WTC11 (cell line): Measurements from ENCODE around the gene NUDT16. TPM values are rescaled to one million over a fixed set of nuclear protein-coding genes. Genes with fewer than 3 reads are reported as not detected.
"Not testable (repeated sequence)": the region's sequence is repeated elsewhere in the genome, so short reads cannot be mapped to it uniquely, and the experiment has no call there.

ENCODE experiments used
- ATAC-seq: fragments of 200-7000 bp; cut with Tn5 transposase; 2 replicates; pipeline ENCODE4 v1.10.0; 2021; ENCODE audit warnings: mild to moderate bottlenecking, moderate library complexity
- CTCF ChIA-PET: fragments of 300-600 bp; sonication (Branson Sonifier 250); formaldehyde crosslinking; loops from one replicate; lab custom pipeline; 2021; ENCODE audit warnings: antibody characterized with exemption; lab: Charles Lee
- POLR2A ChIA-PET: fragments of 350-600 bp; sonication (Branson Sonifier 250); formaldehyde crosslinking; loops from one replicate; lab custom pipeline; 2021; ENCODE audit warnings: antibody characterized with exemption; lab: Charles Lee
- DNase-seq: peaks from one replicate; pipeline ENCODE4 v3.0.0; 2021; ENCODE audit warnings: low spot score
- H3K27ac Mint-ChIP-seq: 2 replicates; pipeline ENCODE4 v1.8.0; 2021; ENCODE audit warnings: mixed read lengths
- H3K27me3 Mint-ChIP-seq: 2 replicates; pipeline ENCODE4 v1.8.0; 2021; ENCODE audit warnings: low read depth, mild to moderate bottlenecking, moderate library complexity, mixed read lengths
- H3K36me3 Mint-ChIP-seq: 2 replicates; pipeline ENCODE4 v1.8.0; 2021; ENCODE audit warnings: mixed read lengths
- H3K4me1 Mint-ChIP-seq: 2 replicates; pipeline ENCODE4 v1.8.0; 2022; ENCODE audit warnings: mixed read lengths
- H3K4me3 Mint-ChIP-seq: 2 replicates; pipeline ENCODE4 v1.8.0; 2021; ENCODE audit warnings: mild to moderate bottlenecking, moderate library complexity, mixed read lengths
- H3K9me3 Mint-ChIP-seq: 2 replicates; pipeline ENCODE4 v1.8.0; 2021; ENCODE audit warnings: mixed read lengths
- ELF4 ChIP-seq: sonication (generic); formaldehyde crosslinking; IDR thresholded peaks from 2 replicates; pipeline ENCODE4 v1.8.1; 2022; ENCODE audit warnings: low read depth, mild to moderate bottlenecking, moderate library complexity, missing genetic modification reagents
- FOXP1 ChIP-seq: sonication (generic); formaldehyde crosslinking; IDR thresholded peaks from 2 replicates; pipeline ENCODE4 v1.8.0; 2022; ENCODE audit warnings: missing genetic modification reagents, mild to moderate bottlenecking, moderate library complexity, borderline replicate concordance
- GTF2I ChIP-seq: fragments of 250-450 bp; sonication (Bioruptor Pico); conservative IDR thresholded peaks from 2 replicates; pipeline ENCODE4 v1.4.0; 2021; ENCODE audit warnings: mild to moderate bottlenecking
- IRF2 ChIP-seq: sonication (generic); formaldehyde crosslinking; IDR thresholded peaks from 2 replicates; pipeline ENCODE4 v1.8.0; 2022; ENCODE audit warnings: low read depth, missing genetic modification reagents, borderline replicate concordance
- ZNF671 ChIP-seq: fragments of 250-450 bp; sonication (Bioruptor Pico); IDR thresholded peaks from 2 replicates; pipeline ENCODE4 v1.8.0; 2021; ENCODE audit warnings: mild to moderate bottlenecking
- total RNA-seq: library from RNA; stranded (reverse); gene quantifications from 3 replicates; pipeline ENCODE4 v1.2.3, GENCODE V29; 2021
- TF ChIP-seq, protein P1 (sequence below): sonication (generic); formaldehyde crosslinking; conservative IDR thresholded peaks from 2 replicates; pipeline ENCODE4 v1.8.1; 2023; ENCODE audit warnings: mild to moderate bottlenecking, low read depth, missing genetic modification reagents, moderate library complexity
- TF ChIP-seq, protein P2 (sequence below): sonication (generic); formaldehyde crosslinking; IDR thresholded peaks from 2 replicates; pipeline ENCODE4 v1.8.0; 2023; ENCODE audit warnings: missing genetic modification reagents, mild to moderate bottlenecking, borderline replicate concordance
- TF ChIP-seq, protein P3 (sequence below): sonication (generic); formaldehyde crosslinking; IDR thresholded peaks from 2 replicates; pipeline ENCODE4 v1.8.1; 2023; ENCODE audit warnings: mild to moderate bottlenecking, missing genetic modification reagents
- TF ChIP-seq, protein P4 (sequence below): fragments of 250-450 bp; sonication (Bioruptor Pico); IDR thresholded peaks from 2 replicates; pipeline ENCODE4 v1.9.0; 2021; ENCODE audit warnings: mild to moderate bottlenecking
- TF ChIP-seq, protein P5 (sequence below): fragments of 250-450 bp; sonication (Bioruptor Pico); IDR thresholded peaks from 2 replicates; pipeline ENCODE4 v1.9.0; 2021; ENCODE audit warnings: moderate library complexity, mild to moderate bottlenecking, inconsistent platforms, borderline replicate concordance
- TF ChIP-seq, protein P6 (sequence below): fragments of 250-450 bp; sonication (Bioruptor Pico); IDR thresholded peaks from 2 replicates; pipeline ENCODE4 v1.9.0; 2021; ENCODE audit warnings: mild to moderate bottlenecking, borderline replicate concordance

NUDT16 gene
- total RNA-seq, 1 experiment from 2014 or later: 17.2 TPM

DNA sequence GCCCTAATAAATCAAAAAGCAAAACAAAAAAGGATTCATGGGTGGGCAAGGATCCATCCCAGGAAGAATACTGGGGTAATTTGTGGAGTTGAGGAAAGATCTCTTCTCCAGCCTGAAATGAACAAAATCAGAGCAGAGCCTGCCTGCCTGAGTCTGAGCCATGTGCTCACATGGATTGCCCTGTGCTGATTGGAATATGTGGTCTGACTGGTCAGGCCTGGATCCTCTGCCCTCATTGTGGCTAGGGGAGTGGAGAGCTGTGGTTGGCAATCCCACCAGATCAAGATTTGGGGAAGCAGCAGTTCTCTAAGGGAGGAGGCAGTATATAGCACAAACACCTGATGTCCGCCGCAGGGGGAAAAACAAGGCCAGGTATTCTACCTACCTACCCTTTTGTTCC is 6.8 kb upstream of the NUDT16 start (continued):
- TF ChIP-seq IRF2 (CRISPR knock-in tag): no peak
- TF ChIP-seq, protein P1, sequence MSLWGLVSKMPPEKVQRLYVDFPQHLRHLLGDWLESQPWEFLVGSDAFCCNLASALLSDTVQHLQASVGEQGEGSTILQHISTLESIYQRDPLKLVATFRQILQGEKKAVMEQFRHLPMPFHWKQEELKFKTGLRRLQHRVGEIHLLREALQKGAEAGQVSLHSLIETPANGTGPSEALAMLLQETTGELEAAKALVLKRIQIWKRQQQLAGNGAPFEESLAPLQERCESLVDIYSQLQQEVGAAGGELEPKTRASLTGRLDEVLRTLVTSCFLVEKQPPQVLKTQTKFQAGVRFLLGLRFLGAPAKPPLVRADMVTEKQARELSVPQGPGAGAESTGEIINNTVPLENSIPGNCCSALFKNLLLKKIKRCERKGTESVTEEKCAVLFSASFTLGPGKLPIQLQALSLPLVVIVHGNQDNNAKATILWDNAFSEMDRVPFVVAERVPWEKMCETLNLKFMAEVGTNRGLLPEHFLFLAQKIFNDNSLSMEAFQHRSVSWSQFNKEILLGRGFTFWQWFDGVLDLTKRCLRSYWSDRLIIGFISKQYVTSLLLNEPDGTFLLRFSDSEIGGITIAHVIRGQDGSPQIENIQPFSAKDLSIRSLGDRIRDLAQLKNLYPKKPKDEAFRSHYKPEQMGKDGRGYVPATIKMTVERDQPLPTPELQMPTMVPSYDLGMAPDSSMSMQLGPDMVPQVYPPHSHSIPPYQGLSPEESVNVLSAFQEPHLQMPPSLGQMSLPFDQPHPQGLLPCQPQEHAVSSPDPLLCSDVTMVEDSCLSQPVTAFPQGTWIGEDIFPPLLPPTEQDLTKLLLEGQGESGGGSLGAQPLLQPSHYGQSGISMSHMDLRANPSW (CRISPR knock-in tag): no peak
- TF ChIP-seq, protein P2, sequence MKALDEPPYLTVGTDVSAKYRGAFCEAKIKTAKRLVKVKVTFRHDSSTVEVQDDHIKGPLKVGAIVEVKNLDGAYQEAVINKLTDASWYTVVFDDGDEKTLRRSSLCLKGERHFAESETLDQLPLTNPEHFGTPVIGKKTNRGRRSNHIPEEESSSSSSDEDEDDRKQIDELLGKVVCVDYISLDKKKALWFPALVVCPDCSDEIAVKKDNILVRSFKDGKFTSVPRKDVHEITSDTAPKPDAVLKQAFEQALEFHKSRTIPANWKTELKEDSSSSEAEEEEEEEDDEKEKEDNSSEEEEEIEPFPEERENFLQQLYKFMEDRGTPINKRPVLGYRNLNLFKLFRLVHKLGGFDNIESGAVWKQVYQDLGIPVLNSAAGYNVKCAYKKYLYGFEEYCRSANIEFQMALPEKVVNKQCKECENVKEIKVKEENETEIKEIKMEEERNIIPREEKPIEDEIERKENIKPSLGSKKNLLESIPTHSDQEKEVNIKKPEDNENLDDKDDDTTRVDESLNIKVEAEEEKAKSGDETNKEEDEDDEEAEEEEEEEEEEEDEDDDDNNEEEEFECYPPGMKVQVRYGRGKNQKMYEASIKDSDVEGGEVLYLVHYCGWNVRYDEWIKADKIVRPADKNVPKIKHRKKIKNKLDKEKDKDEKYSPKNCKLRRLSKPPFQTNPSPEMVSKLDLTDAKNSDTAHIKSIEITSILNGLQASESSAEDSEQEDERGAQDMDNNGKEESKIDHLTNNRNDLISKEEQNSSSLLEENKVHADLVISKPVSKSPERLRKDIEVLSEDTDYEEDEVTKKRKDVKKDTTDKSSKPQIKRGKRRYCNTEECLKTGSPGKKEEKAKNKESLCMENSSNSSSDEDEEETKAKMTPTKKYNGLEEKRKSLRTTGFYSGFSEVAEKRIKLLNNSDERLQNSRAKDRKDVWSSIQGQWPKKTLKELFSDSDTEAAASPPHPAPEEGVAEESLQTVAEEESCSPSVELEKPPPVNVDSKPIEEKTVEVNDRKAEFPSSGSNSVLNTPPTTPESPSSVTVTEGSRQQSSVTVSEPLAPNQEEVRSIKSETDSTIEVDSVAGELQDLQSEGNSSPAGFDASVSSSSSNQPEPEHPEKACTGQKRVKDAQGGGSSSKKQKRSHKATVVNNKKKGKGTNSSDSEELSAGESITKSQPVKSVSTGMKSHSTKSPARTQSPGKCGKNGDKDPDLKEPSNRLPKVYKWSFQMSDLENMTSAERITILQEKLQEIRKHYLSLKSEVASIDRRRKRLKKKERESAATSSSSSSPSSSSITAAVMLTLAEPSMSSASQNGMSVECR: no peak

DNA sequence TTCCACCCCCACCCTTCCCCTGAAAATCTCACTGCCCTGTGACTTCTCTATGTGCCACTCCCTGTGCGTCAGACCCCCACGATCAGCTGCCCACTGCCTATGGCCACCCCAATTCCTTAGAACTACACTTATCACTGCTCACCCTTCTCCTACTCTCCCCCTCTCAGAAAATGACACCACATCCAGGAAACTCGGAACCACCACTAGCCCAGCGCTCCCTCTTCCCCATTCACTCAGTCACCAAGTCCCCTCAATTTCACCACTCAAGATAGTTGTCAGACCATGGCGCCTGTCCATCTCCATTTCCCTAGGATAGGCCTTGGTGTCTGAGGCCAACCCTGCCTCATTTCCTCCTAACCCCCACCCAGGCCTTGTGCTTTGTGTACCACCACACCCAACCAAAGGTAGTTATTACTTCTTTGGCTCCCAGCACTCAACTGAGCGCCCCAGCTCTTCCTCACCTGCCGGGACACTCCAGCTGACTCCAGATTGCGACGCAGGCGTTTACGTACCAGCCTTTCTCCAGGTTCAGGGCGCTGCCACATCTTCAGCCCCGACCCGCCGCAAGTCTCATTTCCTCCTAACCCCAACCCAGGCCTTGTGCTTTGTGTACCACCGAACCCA is 641 bp upstream of the NUDT16 start:
- Mint-ChIP-seq H3K27ac (peak overlapping the region; percentile 97), H3K36me3 (peaks cover 15% of the 10 kb centered on the region), H3K4me3 (peak overlapping the region; percentile 94), H3K4me1 (peaks cover 17% of the 10 kb centered on the region)
- ChIA-PET POLR2A (interaction anchor here (0.5 to 2.1 kb wide), 10 partner anchors 9 to 633 kb away, joined by 3 to 31 read pairs (median 4); partner anchors contain the start of gene ATP2C1), CTCF (interaction anchor here (0.8 to 1.8 kb wide), 6 partner anchors 10 to 338 kb away, joined by 3 to 5 read pairs (median 4); no protein-coding TSS in a partner anchor)
- DNase-seq, H3K27me3 Mint-ChIP-seq, H3K9me3 Mint-ChIP-seq, ATAC-seq: not testable (repeated sequence)

DNA sequence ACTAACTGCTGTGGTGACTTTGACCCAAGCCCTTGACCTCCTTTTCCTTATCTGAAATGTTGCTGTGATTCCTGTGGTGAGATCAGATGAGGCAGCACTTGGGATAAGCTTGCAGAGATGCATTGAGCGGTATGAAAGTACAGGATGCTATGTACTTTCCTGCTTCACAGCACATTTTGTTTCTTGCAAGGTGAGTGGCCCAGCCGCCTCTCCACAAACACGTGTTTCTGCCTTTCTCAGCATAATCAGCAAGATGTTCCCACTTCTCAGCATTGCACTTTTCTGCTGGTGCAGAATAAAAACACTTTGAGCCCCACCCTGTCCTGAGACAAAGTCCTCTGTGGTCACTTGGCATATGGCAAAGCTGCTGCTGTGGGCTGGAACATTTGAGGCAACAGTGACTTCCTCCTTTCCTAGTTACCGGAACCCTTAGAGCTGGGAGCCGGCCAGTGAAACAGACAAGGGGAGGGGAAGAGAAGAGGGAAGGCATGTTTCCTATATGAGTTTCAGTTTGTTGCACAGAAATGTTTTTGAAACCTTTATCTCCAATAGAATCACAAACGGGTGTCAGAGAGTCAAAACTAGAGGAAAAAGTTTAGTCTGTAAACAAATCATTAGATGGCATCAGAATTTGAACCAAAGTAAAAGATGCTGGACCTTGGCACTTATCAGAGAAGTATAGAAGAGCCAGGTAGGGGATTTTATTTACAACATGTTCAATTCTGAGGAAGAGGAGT is 5.0 kb downstream of the NUDT16 start:
- no peak overlapping the region for H3K27ac Mint-ChIP-seq

More for the DNA sequence above, 5.0 kb downstream of the NUDT16 start:
- no peak for TF ChIP-seq ZNF671 (CRISPR knock-in tag)
- TF ChIP-seq, protein P3, sequence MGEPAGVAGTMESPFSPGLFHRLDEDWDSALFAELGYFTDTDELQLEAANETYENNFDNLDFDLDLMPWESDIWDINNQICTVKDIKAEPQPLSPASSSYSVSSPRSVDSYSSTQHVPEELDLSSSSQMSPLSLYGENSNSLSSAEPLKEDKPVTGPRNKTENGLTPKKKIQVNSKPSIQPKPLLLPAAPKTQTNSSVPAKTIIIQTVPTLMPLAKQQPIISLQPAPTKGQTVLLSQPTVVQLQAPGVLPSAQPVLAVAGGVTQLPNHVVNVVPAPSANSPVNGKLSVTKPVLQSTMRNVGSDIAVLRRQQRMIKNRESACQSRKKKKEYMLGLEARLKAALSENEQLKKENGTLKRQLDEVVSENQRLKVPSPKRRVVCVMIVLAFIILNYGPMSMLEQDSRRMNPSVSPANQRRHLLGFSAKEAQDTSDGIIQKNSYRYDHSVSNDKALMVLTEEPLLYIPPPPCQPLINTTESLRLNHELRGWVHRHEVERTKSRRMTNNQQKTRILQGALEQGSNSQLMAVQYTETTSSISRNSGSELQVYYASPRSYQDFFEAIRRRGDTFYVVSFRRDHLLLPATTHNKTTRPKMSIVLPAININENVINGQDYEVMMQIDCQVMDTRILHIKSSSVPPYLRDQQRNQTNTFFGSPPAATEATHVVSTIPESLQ: no peak
- TF ChIP-seq, protein P4, sequence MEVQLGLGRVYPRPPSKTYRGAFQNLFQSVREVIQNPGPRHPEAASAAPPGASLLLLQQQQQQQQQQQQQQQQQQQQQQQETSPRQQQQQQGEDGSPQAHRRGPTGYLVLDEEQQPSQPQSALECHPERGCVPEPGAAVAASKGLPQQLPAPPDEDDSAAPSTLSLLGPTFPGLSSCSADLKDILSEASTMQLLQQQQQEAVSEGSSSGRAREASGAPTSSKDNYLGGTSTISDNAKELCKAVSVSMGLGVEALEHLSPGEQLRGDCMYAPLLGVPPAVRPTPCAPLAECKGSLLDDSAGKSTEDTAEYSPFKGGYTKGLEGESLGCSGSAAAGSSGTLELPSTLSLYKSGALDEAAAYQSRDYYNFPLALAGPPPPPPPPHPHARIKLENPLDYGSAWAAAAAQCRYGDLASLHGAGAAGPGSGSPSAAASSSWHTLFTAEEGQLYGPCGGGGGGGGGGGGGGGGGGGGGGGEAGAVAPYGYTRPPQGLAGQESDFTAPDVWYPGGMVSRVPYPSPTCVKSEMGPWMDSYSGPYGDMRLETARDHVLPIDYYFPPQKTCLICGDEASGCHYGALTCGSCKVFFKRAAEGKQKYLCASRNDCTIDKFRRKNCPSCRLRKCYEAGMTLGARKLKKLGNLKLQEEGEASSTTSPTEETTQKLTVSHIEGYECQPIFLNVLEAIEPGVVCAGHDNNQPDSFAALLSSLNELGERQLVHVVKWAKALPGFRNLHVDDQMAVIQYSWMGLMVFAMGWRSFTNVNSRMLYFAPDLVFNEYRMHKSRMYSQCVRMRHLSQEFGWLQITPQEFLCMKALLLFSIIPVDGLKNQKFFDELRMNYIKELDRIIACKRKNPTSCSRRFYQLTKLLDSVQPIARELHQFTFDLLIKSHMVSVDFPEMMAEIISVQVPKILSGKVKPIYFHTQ (CRISPR knock-in tag): no peak
- TF ChIP-seq GTF2I (CRISPR knock-in tag): no peak
- TF ChIP-seq FOXP1 (CRISPR knock-in tag): no peak
- TF ChIP-seq, protein P5, sequence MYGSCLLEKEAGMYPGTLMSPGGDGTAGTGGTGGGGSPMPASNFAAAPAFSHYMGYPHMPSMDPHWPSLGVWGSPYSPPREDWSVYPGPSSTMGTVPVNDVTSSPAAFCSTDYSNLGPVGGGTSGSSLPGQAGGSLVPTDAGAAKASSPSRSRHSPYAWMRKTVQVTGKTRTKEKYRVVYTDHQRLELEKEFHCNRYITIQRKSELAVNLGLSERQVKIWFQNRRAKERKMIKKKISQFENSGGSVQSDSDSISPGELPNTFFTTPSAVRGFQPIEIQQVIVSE: no peak
- no peak for TF ChIP-seq ELF4 (CRISPR knock-in tag)
- TF ChIP-seq, protein P6, sequence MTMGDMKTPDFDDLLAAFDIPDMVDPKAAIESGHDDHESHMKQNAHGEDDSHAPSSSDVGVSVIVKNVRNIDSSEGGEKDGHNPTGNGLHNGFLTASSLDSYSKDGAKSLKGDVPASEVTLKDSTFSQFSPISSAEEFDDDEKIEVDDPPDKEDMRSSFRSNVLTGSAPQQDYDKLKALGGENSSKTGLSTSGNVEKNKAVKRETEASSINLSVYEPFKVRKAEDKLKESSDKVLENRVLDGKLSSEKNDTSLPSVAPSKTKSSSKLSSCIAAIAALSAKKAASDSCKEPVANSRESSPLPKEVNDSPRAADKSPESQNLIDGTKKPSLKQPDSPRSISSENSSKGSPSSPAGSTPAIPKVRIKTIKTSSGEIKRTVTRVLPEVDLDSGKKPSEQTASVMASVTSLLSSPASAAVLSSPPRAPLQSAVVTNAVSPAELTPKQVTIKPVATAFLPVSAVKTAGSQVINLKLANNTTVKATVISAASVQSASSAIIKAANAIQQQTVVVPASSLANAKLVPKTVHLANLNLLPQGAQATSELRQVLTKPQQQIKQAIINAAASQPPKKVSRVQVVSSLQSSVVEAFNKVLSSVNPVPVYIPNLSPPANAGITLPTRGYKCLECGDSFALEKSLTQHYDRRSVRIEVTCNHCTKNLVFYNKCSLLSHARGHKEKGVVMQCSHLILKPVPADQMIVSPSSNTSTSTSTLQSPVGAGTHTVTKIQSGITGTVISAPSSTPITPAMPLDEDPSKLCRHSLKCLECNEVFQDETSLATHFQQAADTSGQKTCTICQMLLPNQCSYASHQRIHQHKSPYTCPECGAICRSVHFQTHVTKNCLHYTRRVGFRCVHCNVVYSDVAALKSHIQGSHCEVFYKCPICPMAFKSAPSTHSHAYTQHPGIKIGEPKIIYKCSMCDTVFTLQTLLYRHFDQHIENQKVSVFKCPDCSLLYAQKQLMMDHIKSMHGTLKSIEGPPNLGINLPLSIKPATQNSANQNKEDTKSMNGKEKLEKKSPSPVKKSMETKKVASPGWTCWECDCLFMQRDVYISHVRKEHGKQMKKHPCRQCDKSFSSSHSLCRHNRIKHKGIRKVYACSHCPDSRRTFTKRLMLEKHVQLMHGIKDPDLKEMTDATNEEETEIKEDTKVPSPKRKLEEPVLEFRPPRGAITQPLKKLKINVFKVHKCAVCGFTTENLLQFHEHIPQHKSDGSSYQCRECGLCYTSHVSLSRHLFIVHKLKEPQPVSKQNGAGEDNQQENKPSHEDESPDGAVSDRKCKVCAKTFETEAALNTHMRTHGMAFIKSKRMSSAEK: no peak
- TF ChIP-seq, all 79 proteins: peak for 0
- no peaks in the 10 kb centered on the region for H3K27me3 Mint-ChIP-seq
- ChIA-PET CTCF (no interaction called here), POLR2A (no interaction called here)
- DNase-seq: no peak
- ATAC-seq: no peak
- H3K4me3 Mint-ChIP-seq: no peak overlapping the region
- peaks cover 16% of the 10 kb centered on the region for H3K36me3 Mint-ChIP-seq
- H3K4me1 Mint-ChIP-seq: peaks cover 5% of the 10 kb centered on the region
- no peaks in the 10 kb centered on the region for H3K9me3 Mint-ChIP-seq
